Lung (tissue), 12 donors: ENCODE data around the gene GID4. TPM values are rescaled to one million over a fixed set of nuclear protein-coding genes. Genes with fewer than 3 reads are reported as not detected.
A peak's percentile ranks its signal among the peaks of the same experiment; 100 is the strongest.

Source experiments
- ATAC-seq: fragments of 200-7000 bp; cut with Tn5 transposase; one replicate; pipeline ENCODE4 v1.9.1; 2020; ENCODE audit warnings: moderate number of reproducible peaks; ENCODE audit not compliant: insufficient read depth, low FRiP score
- DNase-seq, 3 donors: peaks; one replicate each; pipeline ENCODE4 v3.0.0-alpha.2; 2013 to 2017
- H3K27ac ChIP-seq, 2 donors: one replicate each; pipeline ENCODE4 v1.5.1; 2013; ENCODE audit warnings: mild to moderate bottlenecking in 2 of 2, moderate library complexity in 2 of 2, control low read depth in 1 of 2, inconsistent platforms in 1 of 2, low read depth in 1 of 2, low read length in 1 of 2
- H3K27me3 ChIP-seq, 3 donors: one replicate each; pipeline ENCODE4 v1.5.1; 2013; ENCODE audit warnings: low read length in 2 of 3; ENCODE audit not compliant: control insufficient read depth in 3 of 3, insufficient read depth in 3 of 3
- H3K36me3 ChIP-seq, 4 donors: one replicate each; pipeline ENCODE4 v1.5.1; 2013; ENCODE audit warnings: low read length in 4 of 4, mild to moderate bottlenecking in 1 of 4, moderate library complexity in 1 of 4; ENCODE audit not compliant: control insufficient read depth in 4 of 4, insufficient read depth in 4 of 4
- H3K4me1 ChIP-seq, 5 donors: one replicate each; pipeline ENCODE4 v1.5.1; 2013; ENCODE audit warnings: low read length in 5 of 5, mild to moderate bottlenecking in 2 of 5, moderate library complexity in 1 of 5; ENCODE audit not compliant: control insufficient read depth in 5 of 5, insufficient read depth in 5 of 5
- H3K4me3 ChIP-seq: one replicate; pipeline ENCODE4 v1.5.1; 2013; ENCODE audit warnings: mild to moderate bottlenecking, control low read depth, moderate library complexity
- H3K9ac ChIP-seq, 2 donors: one replicate each; pipeline ENCODE4 v1.5.1; 2013; ENCODE audit warnings: low read length in 2 of 2, control low read depth in 1 of 2; ENCODE audit not compliant: insufficient read depth in 1 of 2
- H3K9me3 ChIP-seq, 4 donors: one replicate each; pipeline ENCODE4 v1.5.1; 2013; ENCODE audit warnings: low read length in 3 of 4, mild to moderate bottlenecking in 1 of 4, moderate library complexity in 1 of 4; ENCODE audit not compliant: control insufficient read depth in 4 of 4, insufficient read depth in 3 of 4
- WGBS, 2 donors: extraction: QIAGEN DNeasy Blood & Tissue Kit; methylation state at CpG; one replicate each; pipeline ENCODE4 v1.1.7; 2013; 5-methylcytosine and 5-hydroxymethylcytosine counted together
- polyA plus RNA-seq, 2 donors: library from polyadenylated mRNA; stranded (reverse); fragments of 200-250 nt; gene quantifications; one replicate each; pipeline ENCODE4 v1.2.1, GENCODE V29; 2013
- total RNA-seq, 2 donors: library from RNA; depleted of rRNA in 1 of 2; stranded (reverse); fragments of >200 nt in 1 of 2; gene quantifications; one replicate each; pipeline ENCODE4 v1.2.1, GENCODE V29; 2014 to 2021
- TF ChIP-seq, protein P1 (sequence below): IDR thresholded peaks from 2 replicates; pipeline ENCODE4 v1.5.1; 2012; ENCODE audit warnings: mild to moderate bottlenecking; ENCODE audit errors: control extremely low read depth, extremely low read depth
- donor health status: control.
- donor health status: control.
- donor health status: Bipolar disorder and iron deficiency.
- donor health status: healthy.
- donor health status: DM: yes; HTN: yes; CAD: no.

The GID4 gene
- total and polyA plus RNA-seq, 4 donors: 3.9 to 7.2 (median 5.3) TPM

DNA sequence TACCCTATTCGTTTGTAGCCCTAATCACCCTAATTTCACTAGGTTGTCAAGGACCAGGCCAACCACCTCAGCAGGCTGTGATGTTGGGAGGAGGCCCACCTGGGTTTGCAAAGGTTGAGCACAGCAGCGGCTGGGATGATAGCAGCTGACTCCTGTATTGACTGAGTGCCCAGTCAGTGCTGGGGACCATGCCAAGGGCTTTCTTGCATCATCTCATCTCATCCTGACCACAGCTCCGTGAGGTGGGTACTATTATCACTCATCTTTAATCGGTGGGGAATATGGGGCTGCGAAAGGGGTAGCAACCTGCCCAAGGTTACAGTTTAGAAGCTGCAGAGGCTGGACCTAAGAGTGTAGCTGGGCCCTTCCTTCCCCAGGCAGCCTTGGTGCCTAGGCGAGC, 11.9 kb upstream of the GID4 start:
- Histone ChIP-seq H3K27me3 (no peaks in the 10 kb centered on the region), H3K4me1 (peaks cover 0 to 10% (median 5%) of the 10 kb centered on the region in 5 donors), H3K27ac (peak overlapping the region in 1 of 2 donors; percentile 34), H3K9ac (no peak overlapping the region), H3K36me3 (peaks cover 0 to 13% (median 5%) of the 10 kb centered on the region in 4 donors), H3K9me3 (no peaks in the 10 kb centered on the region), H3K4me3 (no peak overlapping the region)
- TF ChIP-seq, protein P1, sequence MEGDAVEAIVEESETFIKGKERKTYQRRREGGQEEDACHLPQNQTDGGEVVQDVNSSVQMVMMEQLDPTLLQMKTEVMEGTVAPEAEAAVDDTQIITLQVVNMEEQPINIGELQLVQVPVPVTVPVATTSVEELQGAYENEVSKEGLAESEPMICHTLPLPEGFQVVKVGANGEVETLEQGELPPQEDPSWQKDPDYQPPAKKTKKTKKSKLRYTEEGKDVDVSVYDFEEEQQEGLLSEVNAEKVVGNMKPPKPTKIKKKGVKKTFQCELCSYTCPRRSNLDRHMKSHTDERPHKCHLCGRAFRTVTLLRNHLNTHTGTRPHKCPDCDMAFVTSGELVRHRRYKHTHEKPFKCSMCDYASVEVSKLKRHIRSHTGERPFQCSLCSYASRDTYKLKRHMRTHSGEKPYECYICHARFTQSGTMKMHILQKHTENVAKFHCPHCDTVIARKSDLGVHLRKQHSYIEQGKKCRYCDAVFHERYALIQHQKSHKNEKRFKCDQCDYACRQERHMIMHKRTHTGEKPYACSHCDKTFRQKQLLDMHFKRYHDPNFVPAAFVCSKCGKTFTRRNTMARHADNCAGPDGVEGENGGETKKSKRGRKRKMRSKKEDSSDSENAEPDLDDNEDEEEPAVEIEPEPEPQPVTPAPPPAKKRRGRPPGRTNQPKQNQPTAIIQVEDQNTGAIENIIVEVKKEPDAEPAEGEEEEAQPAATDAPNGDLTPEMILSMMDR: no peak
- DNase-seq (no peak), ATAC-seq (no peak)
- WGBS, 2 donors: 83 to 87% methylated on average over 6 of the region's 6 CpGs

DNA sequence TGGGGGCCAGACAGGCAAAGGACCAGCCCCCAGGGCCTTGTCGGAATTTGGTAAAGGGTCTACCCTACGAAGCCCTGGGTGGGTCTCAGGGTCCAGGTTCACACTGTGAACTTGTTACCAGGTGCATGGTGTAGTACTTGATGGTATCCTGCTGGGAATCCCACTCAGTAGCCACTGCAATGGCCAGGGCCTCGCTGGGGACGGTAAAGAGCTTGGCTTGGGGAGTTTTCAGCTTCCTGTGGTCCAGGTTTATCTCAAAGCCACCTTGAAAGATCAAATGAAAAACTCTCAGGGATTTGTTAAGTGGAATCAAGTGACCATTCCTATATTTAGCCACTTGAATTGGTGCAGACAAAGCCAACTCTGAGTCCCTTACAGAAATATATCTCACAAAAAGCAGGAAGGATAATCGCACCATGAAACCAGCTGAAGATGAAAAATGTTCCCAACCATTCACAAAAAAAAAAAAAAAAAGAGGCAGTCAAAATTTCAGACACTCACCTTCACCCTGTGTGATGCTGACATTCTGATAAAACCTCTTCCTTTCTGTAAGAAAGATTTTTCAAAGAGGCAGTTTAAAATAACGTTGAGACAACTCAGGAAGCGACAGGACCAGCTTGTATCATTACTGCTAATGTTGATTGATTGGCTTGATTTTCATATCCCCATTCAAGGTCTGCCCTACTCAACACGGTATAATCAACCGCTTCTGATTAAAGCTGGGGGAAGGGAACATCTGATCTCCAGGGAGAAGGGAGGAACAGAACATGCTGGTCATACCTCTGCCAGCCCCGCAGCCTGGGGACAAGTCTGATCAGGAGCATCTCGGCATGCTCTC, 10.9 kb upstream of the GID4 start:
- 72 to 85% methylated on average over 11 of the region's 11 CpGs for WGBS, 2 donors
- Histone ChIP-seq H3K36me3 (peaks cover 0 to 13% (median 5%) of the 10 kb centered on the region in 4 donors), H3K27me3 (no peaks in the 10 kb centered on the region), H3K9ac (no peak overlapping the region), H3K9me3 (no peaks in the 10 kb centered on the region), H3K4me1 (peaks cover 0 to 11% (median 5%) of the 10 kb centered on the region in 5 donors), H3K4me3 (no peak overlapping the region), H3K27ac (peak overlapping the region in 1 of 2 donors; percentile 34)
- ATAC-seq (no peak), DNase-seq (no peak)
- TF ChIP-seq, protein P1: no peak

DNA sequence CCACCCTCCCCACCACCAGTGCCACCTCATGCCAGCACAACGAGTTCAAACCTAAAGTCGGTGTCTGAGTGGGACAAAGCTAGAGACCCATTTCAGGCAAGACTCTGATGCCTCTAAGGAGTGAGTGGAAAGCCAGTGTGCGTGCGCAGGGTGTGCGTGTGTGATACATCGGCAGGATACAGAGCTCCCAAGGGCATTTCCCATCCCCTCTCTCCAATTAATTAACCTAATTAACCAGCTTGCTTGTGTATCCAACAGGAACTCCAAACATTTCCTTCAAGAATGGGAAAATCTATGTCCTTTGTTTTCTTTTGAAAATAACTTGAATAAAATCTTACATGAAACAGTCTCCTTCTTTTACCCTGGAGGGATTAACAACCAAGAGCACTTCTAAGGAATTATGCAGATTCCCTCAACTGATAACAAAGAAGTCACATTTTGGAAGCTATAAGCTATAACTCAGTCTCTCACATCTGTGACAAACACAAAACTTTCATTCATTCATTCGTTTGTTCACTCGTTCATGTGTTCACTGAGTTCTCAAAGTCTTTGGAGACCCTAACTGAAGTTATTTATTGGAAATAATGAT, 10.2 kb upstream of the GID4 start:
- no peak for DNase-seq
- Histone ChIP-seq H3K9ac (no peak overlapping the region), H3K9me3 (no peaks in the 10 kb centered on the region), H3K4me1 (peaks cover 0 to 11% (median 5%) of the 10 kb centered on the region in 5 donors), H3K27ac (peak overlapping the region in 1 of 2 donors; percentile 14), H3K36me3 (peaks cover 0 to 13% (median 5%) of the 10 kb centered on the region in 4 donors), H3K4me3 (no peak overlapping the region), H3K27me3 (no peaks in the 10 kb centered on the region)
- TF ChIP-seq, protein P1: no peak
- no peak for ATAC-seq
- WGBS, 2 donors: 90 to 92% methylated on average over 8 of the region's 8 CpGs
